PC-3 (cell line): Measurements from ENCODE around the gene TSPAN4.

Experiments used
- EZH2 ChIP-seq: fragments of 300-600 bp; sonication (generic); IDR thresholded peaks from one replicate; pipeline ENCODE4 v1.6.1; 2017; ENCODE audit warnings: antibody characterized with exemption, mild to moderate bottlenecking, low read length; ENCODE audit not compliant: unreplicated experiment
- EZH2phosphoT487 ChIP-seq: fragments of 300-600 bp; sonication (generic); IDR thresholded peaks from 2 replicates; pipeline ENCODE4 v1.6.1; 2018; ENCODE audit warnings: mild to moderate bottlenecking, antibody characterized with exemption, low read length, borderline replicate concordance
- TF ChIP-seq, protein P1 (sequence below): fragments of 300-600 bp; sonication (generic); conservative IDR thresholded peaks from 2 replicates; pipeline ENCODE4 v1.5.1; 2017; ENCODE audit warnings: antibody characterized with exemption, low read depth, mild to moderate bottlenecking, low read length

DNA sequence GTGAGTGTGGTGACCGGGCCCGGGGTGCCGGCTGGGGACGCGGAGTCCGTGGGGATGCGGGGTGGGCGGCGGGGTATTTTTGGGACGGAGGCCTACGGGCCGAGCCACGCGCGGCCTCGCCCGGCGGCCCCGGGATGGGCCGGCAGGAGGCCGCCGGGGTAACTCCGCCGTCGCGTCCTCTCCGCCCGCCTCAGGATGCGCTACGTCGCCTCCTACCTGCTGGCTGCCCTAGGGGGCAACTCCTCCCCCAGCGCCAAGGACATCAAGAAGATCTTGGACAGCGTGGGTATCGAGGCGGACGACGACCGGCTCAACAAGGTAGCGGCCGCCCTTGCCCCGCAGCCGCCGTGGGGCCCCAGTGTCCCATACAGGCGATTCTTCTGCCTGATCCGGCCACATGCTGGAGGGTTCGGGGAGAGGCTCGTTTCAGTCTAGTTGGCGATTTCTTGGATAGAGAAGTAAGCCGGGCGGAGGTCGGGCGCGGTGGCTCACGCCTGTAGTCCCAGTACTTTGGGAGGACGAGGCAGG is 32.5 kb upstream of the TSPAN4 start:
- TF ChIP-seq, protein P1, sequence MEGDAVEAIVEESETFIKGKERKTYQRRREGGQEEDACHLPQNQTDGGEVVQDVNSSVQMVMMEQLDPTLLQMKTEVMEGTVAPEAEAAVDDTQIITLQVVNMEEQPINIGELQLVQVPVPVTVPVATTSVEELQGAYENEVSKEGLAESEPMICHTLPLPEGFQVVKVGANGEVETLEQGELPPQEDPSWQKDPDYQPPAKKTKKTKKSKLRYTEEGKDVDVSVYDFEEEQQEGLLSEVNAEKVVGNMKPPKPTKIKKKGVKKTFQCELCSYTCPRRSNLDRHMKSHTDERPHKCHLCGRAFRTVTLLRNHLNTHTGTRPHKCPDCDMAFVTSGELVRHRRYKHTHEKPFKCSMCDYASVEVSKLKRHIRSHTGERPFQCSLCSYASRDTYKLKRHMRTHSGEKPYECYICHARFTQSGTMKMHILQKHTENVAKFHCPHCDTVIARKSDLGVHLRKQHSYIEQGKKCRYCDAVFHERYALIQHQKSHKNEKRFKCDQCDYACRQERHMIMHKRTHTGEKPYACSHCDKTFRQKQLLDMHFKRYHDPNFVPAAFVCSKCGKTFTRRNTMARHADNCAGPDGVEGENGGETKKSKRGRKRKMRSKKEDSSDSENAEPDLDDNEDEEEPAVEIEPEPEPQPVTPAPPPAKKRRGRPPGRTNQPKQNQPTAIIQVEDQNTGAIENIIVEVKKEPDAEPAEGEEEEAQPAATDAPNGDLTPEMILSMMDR, result no peak
- no peak for TF ChIP-seq EZH2phosphoT487
- TF ChIP-seq EZH2, result no peak
